K562 (cell line): ENCODE results near the gene ERICH2. TPM values are rescaled to one million over a fixed set of nuclear protein-coding genes. Genes with fewer than 3 reads are reported as not detected.
"Not testable (repeated sequence)": the region's sequence is repeated elsewhere in the genome, so short reads cannot be mapped to it uniquely, and the experiment has no call there.

Experiments used
- ATAC-seq: fragments of 200-7000 bp; cut with Tn5 transposase; 3 replicates; pipeline ENCODE4 v1.9.1; 2020; ENCODE audit warnings: moderate library complexity
- BruUV-seq: library from RNA; stranded (reverse); fragments of 400-500 nt; replicated peaks from 2 replicates; lab custom pipeline; 2021; lab: Mats Ljungman, UMichigan
- CTCF ChIA-PET: fragments of 300-600 bp; formaldehyde crosslinking; extraction: SDS; loops from one replicate; lab custom pipeline; 2021; ENCODE audit warnings: low intra/inter-chr PET ratio; lab: Yijun Ruan, JAX
- POLR2A ChIA-PET: fragments of 300-600, 350-650 bp; sonication (Branson Sonifier 250); formaldehyde crosslinking; extraction: SDS; loops from one replicate; lab custom pipeline; 2021; ENCODE audit warnings: antibody characterized with exemption, inconsistent platforms; lab: Yijun Ruan, JAX
- DNase-seq, 4 experiments: peaks; one replicate each; pipeline versions ENCODE4 v3.0.0 to v3.0.0-alpha.2; 2011 to 2018; ENCODE audit warnings: low spot score in 3 of 4, mixed read lengths in 3 of 4; ENCODE audit errors: extremely low read depth in 1 of 4
- FAIRE-seq: peaks from 2 replicates; lab custom pipeline; 2011; peaks lifted over from hg19 to GRCh38; lab: Jason Lieb, UNC
- H2AFZ ChIP-seq: 2 replicates; pipeline ENCODE4 v1.6.0; 2011; ENCODE audit warnings: low read depth, low read length, control low read depth, inconsistent platforms
- H3K27ac ChIP-seq: fragments of 200-600 bp; 3 replicates; pipeline ENCODE4 v1.8.0; 2011; ENCODE audit warnings: low read depth, mild to moderate bottlenecking, control low read depth, inconsistent platforms, low read length, moderate library complexity, mixed read lengths; ENCODE audit errors: extremely low read depth
- H3K27me3 ChIP-seq, 2 experiments: fragments of 300-600 bp in 1 of 2; 2 replicates in 1 of 2; 3 replicates in 1 of 2; pipeline versions ENCODE4 v1.6.0 to v1.8.0; 2011; ENCODE audit warnings: inconsistent platforms in 2 of 2, low read length in 2 of 2, mild to moderate bottlenecking in 1 of 2, mixed read lengths in 1 of 2, moderate library complexity in 1 of 2; ENCODE audit not compliant: control insufficient read depth in 2 of 2, insufficient read depth in 2 of 2
- H3K36me3 ChIP-seq: fragments of 300-600 bp; 3 replicates; pipeline ENCODE4 v1.8.0; 2011; ENCODE audit warnings: mild to moderate bottlenecking, low read length, inconsistent platforms; ENCODE audit not compliant: control insufficient read depth, insufficient read depth
- H3K4me1 ChIP-seq, 2 experiments: fragments of 200-600 bp in 1 of 2; replicated peaks in 1 of 2; 2 replicates in 1 of 2; 3 replicates in 1 of 2; pipeline versions ENCODE4 v1.5.1 to v1.8.0; 2011; ENCODE audit warnings: inconsistent platforms in 2 of 2, low read length in 2 of 2, mild to moderate bottlenecking in 1 of 2, mixed read lengths in 1 of 2, moderate library complexity in 1 of 2; ENCODE audit not compliant: control insufficient read depth in 2 of 2, insufficient read depth in 2 of 2
- H3K4me2 ChIP-seq: 2 replicates; pipeline ENCODE4 v1.6.1; 2011; ENCODE audit warnings: low read length, control low read depth, inconsistent platforms, mixed read lengths; ENCODE audit not compliant: insufficient read depth
- H3K4me3 ChIP-seq: fragments of 200-600 bp; sonication (generic), shearing (Covaris generic); 2 replicates; pipeline ENCODE4 v1.5.1; 2016; ENCODE audit warnings: control low read depth, inconsistent platforms
- H3K79me2 ChIP-seq: fragments of 200-600 bp; 3 replicates; pipeline ENCODE4 v1.8.0; 2011; ENCODE audit warnings: low read length, inconsistent platforms; ENCODE audit not compliant: control insufficient read depth, insufficient read depth
- H3K9ac ChIP-seq, 2 experiments: 2 replicates each; pipeline versions ENCODE4 v1.6.0 to v1.6.1; 2011; ENCODE audit warnings: low read depth in 2 of 2, low read length in 2 of 2, control low read depth in 1 of 2, inconsistent platforms in 1 of 2, mild to moderate bottlenecking in 1 of 2, mixed read lengths in 1 of 2; ENCODE audit not compliant: insufficient read depth in 1 of 2
- H3K9me1 ChIP-seq: one replicate; pipeline ENCODE4 v1.6.0; 2011; ENCODE audit warnings: inconsistent platforms, mild to moderate bottlenecking, low read length, moderate library complexity; ENCODE audit not compliant: control insufficient read depth, insufficient read depth
- H3K9me3 ChIP-seq: replicated peaks from 2 replicates; pipeline ENCODE4 v1.5.1; 2011; ENCODE audit warnings: low read depth, low read length, inconsistent platforms; ENCODE audit not compliant: control insufficient read depth, insufficient read depth
- H4K20me1 ChIP-seq: replicated peaks from 2 replicates; pipeline ENCODE4 v1.6.1; 2011; ENCODE audit warnings: low read length, inconsistent platforms, mixed read lengths; ENCODE audit not compliant: control insufficient read depth, insufficient read depth
- HDAC2 ChIP-seq: fragments of 450-650 bp; IDR thresholded peaks from 2 replicates; pipeline ENCODE4 v1.6.1; 2016; ENCODE audit warnings: mild to moderate bottlenecking
- MIER1 ChIP-seq: fragments of 450-650 bp; IDR thresholded peaks from 2 replicates; pipeline ENCODE4 v1.6.1; 2016; ENCODE audit warnings: antibody characterized with exemption, mild to moderate bottlenecking, low read depth
- MTF1 ChIP-seq: fragments of 250-450 bp; sonication (Bioruptor Pico); IDR thresholded peaks from 2 replicates; pipeline ENCODE4 v1.9.0; 2021; ENCODE audit warnings: moderate library complexity, mild to moderate bottlenecking, inconsistent platforms, borderline replicate concordance
- NCOA2 ChIP-seq, 2 experiments: fragments of 450-650 bp; IDR thresholded peaks; 2 replicates each; pipeline ENCODE4 v1.6.1; 2018; ENCODE audit warnings: mild to moderate bottlenecking in 2 of 2, moderate library complexity in 1 of 2; ENCODE audit not compliant: partially characterized antibody in 2 of 2
- RFX7 ChIP-seq: fragments of 250-450 bp; sonication (Bioruptor Pico); IDR thresholded peaks from 2 replicates; pipeline ENCODE4 v1.5.1; 2021; ENCODE audit warnings: mild to moderate bottlenecking
- ZEB2 ChIP-seq: fragments of 450-650 bp; IDR thresholded peaks from 2 replicates; pipeline ENCODE4 v1.6.1; 2016
- ZNF316 ChIP-seq: fragments of 450-650 bp; IDR thresholded peaks from 2 replicates; pipeline ENCODE4 v1.6.1; 2016
- ZNF609 ChIP-seq: sonication (generic); formaldehyde crosslinking; IDR thresholded peaks from 2 replicates; pipeline ENCODE4 v1.8.1; 2023; ENCODE audit warnings: missing genetic modification reagents, mild to moderate bottlenecking, borderline replicate concordance
- ZNF764 ChIP-seq: fragments of 250-450 bp; sonication (Bioruptor Pico); IDR thresholded peaks from 2 replicates; pipeline ENCODE4 v1.4.0; 2020; ENCODE audit warnings: low read depth, mild to moderate bottlenecking, moderate library complexity
- WGBS: fragments of 100-300 bp; shearing (Covaris generic); methylation state at CpG from one replicate; pipeline ENCODE4 v1.1.6; 2016; ENCODE audit warnings: low coverage, mixed read lengths; ENCODE audit not compliant: insufficient coverage; ENCODE audit errors: missing lambda C conversion rate; 5-methylcytosine and 5-hydroxymethylcytosine counted together
- in situ Hi-C: fragments of 300-500 bp; cut with MboI; formaldehyde crosslinking; loops from 4 replicates; pipeline ENCODE4 v1.15.0; 2018; ENCODE audit warnings: inconsistent platforms, mixed read lengths
- intact Hi-C: fragments of 100-400 bp; cut with micrococcal nuclease; formaldehyde crosslinking; loops from 2 replicates; pipeline ENCODE4 v1.14.2; 2022
- polyA plus RNA-seq, 8 experiments: library from polyadenylated mRNA; depleted of rRNA in 4 of 8; stranded (reverse) in 5 of 8; unstranded in 3 of 8; fragments of >200 nt; fragmentation: Nextera tagmentation in 2 of 8; fragmentation: Illumina TruSeq in 1 of 8; extraction: Ambion mirVana in 2 of 8; extraction: Trizol in 1 of 8; gene quantifications; 2 replicates each; pipeline versions ENCODE4 v1.2.1 to v1.2.3, GENCODE V29; 2011 to 2014; ENCODE audit warnings: inconsistent platforms in 1 of 8, missing spikeins in 1 of 8
- total RNA-seq, 7 experiments: library from RNA; depleted of rRNA in 6 of 7; stranded (reverse); fragments of >200 nt in 6 of 7; fragmentation: Illumina TruSeq in 2 of 7; extraction: Trizol in 2 of 7; gene quantifications; 2 replicates each; pipeline versions ENCODE4 v1.2.1 to v1.2.3, GENCODE V29; 2011 to 2021; ENCODE audit warnings: low replicate concordance in 1 of 7
- TF ChIP-seq, protein P1 (sequence below): fragments of 250-450 bp; sonication (Bioruptor Pico); IDR thresholded peaks from 2 replicates; pipeline ENCODE4 v1.8.0; 2022; ENCODE audit warnings: moderate library complexity, mild to moderate bottlenecking, inconsistent platforms

The ERICH2 gene
- total and polyA plus RNA-seq, 9 of the 15 experiments (the other 6 are each of a cell fraction or from before 2014, with no cell fraction given) = 0.85 to 2.4 (median 1.6) TPM

DNA sequence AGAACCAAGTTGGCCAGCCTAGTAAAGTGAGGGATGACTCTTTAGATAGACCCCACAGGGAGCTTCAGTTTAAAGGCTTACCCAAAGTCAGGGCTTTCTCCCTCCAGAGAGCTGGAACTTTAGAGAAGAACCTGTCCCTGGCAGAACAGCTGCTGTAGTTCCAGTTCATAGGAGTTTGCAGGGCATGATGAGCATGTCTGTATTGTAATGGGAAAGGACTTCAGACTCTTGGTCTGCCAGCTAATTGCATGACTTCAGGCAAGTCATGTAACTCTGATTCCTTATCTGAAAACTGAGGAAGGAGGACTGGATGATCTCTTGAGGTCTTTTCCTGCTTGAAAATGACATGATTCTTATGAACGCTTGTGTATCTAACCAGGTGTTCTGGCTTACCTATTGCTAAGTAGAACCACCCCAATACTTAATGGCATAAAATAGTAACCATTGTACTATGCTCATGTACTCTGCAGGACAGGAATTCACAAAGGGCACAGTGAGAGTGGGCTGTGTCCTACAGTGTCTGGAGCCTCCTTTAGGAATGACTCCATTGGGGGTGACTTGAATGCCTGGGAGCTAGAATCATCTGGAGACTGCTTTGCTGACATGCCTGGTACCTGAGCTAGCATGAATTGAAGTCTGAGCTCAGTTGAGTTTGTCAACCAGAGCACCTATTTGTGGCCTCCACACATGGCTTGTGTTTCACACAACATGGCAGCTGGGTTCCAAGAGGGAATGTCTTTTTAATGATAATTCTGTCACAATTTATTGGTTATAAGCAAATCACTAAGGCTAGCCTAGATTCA, 36.2 kb upstream of the ERICH2 start (continued):
- TF ChIP-seq ZNF609 (no peak), RFX7 (CRISPR knock-in tag) (no peak), HDAC2 (no peak), ZNF764 (CRISPR knock-in tag) (no peak), MTF1 (CRISPR knock-in tag) (no peak), NCOA2 (IDR thresholded peaks at IDR 0.05; ENCODE audit: partially characterized antibody in 2 of 2) (no peak), MIER1 (no peak), ZEB2 (no peak), ZNF316 (no peak)
- TF ChIP-seq, protein P1, sequence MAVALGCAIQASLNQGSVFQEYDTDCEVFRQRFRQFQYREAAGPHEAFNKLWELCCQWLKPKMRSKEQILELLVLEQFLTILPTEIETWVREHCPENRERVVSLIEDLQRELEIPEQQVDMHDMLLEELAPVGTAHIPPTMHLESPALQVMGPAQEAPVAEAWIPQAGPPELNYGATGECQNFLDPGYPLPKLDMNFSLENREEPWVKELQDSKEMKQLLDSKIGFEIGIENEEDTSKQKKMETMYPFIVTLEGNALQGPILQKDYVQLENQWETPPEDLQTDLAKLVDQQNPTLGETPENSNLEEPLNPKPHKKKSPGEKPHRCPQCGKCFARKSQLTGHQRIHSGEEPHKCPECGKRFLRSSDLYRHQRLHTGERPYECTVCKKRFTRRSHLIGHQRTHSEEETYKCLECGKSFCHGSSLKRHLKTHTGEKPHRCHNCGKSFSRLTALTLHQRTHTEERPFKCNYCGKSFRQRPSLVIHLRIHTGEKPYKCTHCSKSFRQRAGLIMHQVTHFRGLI (CRISPR knock-in tag) = no peak

GRCh38 chr2:170734601-170735000, 35.6 kb upstream of the ERICH2 start:
- ATAC-seq, H3K36me3 ChIP-seq, H3K9me3 ChIP-seq, DNase-seq, H3K79me2 ChIP-seq, CTCF ChIA-PET, FAIRE-seq, intact Hi-C loops, BruUV-seq, H3K4me2 ChIP-seq, H3K9ac ChIP-seq, H4K20me1 ChIP-seq, H3K9me1 ChIP-seq, H3K27me3 ChIP-seq, in situ Hi-C loops, H2AFZ ChIP-seq, H3K4me3 ChIP-seq, H3K27ac ChIP-seq, H3K4me1 ChIP-seq: not testable (repeated sequence)
- POLR2A ChIA-PET = interaction anchor here (0.7 to 1.5 kb wide), 4 partner anchors 11 to 46 kb away, joined by 3 to 5 read pairs (median 4); no protein-coding TSS in a partner anchor
- 36% methylated on average over 2 of the region's 2 CpGs for WGBS
